Ammon's horn (tissue), 1 donor: ENCODE data around the gene HMGN5.

Source experiments
- DNase-seq: peaks from one replicate; pipeline ENCODE4 v3.0.0-alpha.2; 2016; ENCODE audit warnings: low spot score

Gene HMGN5

DNA sequence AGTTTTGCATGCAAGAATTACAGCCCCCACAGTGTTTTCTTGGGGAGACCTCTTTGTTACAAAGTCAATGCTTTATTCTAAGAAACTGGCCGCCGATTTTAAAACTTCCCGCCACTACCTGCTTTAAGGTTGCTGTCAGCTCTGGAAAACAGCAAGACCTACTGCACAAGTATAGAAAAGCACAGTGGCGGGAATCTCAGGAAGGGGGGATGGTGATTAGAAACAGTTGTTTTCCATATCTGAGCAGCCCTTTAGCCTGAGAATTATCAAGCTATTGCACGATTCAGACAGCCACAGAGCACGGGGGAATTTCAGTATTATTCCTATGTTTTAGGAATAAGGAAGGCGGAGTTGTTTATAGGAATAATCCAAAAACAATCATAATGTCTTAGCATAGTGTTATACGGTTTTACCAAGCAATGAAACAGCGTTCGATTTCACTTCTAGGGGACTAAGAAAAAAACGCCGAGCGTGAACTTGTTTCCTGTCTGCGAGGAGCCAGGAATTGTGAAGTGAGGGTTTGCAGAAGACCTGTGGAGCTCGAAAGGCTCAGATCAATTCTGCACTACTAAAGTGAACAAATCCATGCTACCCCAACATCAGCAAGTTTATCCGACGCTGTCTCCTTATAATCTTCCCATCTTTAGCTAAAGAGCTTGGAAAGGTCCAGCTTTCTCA is 81.3 kb downstream of the HMGN5 start:
- peak; percentile 1 for DNase-seq

DNA sequence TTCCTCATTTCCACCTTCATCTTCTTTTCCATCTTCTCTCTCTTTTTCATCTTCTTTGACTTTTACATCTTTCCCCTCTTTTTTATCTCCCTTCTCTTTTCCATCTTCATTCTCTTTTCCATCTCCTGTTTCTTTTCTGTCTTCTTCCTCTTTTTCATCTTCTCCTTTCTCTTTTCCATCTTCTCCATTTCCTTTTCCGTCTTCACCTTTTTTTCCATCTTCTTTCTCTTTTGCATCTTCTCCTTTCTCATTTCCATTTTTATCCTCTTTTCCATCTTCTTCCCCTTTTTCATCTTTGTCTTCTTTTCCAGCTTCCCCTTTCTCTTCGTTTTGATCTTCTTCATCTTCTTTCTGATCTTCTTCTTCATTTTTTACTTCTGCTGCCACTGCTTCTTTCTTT is 87.0 kb downstream of the HMGN5 start:
- no peak for DNase-seq

DNA sequence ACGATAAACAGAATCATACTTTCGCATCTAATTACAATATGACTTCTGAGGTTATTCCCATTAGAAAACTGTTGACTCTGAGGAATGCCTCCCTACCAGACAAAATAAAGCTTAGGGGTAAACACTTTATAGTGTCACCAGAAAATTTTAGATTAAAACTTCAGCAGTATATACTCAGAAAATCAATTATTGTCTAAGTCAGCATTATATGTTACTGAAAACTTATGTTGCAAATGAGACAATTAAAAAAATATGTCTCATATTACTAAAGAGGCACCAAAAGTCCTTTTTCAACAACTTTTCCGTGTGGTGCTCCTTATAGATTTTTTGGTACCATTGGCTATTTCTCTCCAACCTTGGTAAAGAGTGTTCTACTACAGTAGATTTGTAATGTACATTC is 91.4 kb downstream of the HMGN5 start:
- no peak for DNase-seq

DNA sequence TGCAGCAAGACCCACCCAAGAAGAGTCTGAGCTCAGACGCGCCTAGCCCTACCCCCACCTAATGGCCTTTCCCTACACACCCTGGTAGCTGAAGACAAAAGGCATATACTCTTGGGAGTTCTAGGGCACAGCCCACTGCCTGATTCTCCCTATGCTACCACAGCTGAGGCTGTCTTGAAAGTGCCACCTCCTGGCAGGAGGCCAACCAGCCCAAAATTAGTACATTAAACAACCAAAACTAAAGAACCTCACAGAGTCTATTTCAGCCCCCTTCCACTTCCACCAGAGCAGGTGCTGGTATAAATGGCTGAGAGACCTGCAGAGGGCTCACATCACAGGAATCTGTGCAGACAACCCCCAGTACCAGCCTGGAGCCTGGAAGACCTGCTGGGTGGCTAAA is 119.1 kb downstream of the HMGN5 start:
- no peak for DNase-seq
